MG63 (cell line): Measurements from ENCODE around the gene RPL22. TPM values are rescaled to one million over a fixed set of nuclear protein-coding genes. Genes with fewer than 3 reads are reported as not detected.

ENCODE experiments used
- DNase-seq: peaks from one replicate; pipeline ENCODE4 v3.0.0-alpha.2; 2020
- H3K27me3 ChIP-seq: fragments of 250-450 bp; sonication (Bioruptor Pico); 2 replicates; pipeline ENCODE4 v1.5.1; 2020; ENCODE audit warnings: mild to moderate bottlenecking, moderate library complexity
- H3K36me3 ChIP-seq: fragments of 250-450 bp; sonication (Bioruptor Pico); 2 replicates; pipeline ENCODE4 v1.5.1; 2020; ENCODE audit warnings: mild to moderate bottlenecking, moderate library complexity
- H3K4me3 ChIP-seq: fragments of 250-450 bp; sonication (Bioruptor Pico); 2 replicates; pipeline ENCODE4 v1.5.1; 2020; ENCODE audit warnings: mild to moderate bottlenecking, moderate library complexity
- H3K9me3 ChIP-seq: fragments of 250-450 bp; sonication (Bioruptor Pico); 2 replicates; pipeline ENCODE4 v1.5.1; 2020; ENCODE audit warnings: mild to moderate bottlenecking, moderate library complexity
- total RNA-seq: library from RNA; depleted of rRNA; stranded (reverse); fragments of >200 nt; shearing (Covaris generic); gene quantifications from 2 replicates; pipeline ENCODE4 v1.2.3, GENCODE V29; 2014; ENCODE audit warnings: low replicate concordance

Gene RPL22
- total RNA-seq, 1 experiment from 2014 or later = 264 TPM

DNA sequence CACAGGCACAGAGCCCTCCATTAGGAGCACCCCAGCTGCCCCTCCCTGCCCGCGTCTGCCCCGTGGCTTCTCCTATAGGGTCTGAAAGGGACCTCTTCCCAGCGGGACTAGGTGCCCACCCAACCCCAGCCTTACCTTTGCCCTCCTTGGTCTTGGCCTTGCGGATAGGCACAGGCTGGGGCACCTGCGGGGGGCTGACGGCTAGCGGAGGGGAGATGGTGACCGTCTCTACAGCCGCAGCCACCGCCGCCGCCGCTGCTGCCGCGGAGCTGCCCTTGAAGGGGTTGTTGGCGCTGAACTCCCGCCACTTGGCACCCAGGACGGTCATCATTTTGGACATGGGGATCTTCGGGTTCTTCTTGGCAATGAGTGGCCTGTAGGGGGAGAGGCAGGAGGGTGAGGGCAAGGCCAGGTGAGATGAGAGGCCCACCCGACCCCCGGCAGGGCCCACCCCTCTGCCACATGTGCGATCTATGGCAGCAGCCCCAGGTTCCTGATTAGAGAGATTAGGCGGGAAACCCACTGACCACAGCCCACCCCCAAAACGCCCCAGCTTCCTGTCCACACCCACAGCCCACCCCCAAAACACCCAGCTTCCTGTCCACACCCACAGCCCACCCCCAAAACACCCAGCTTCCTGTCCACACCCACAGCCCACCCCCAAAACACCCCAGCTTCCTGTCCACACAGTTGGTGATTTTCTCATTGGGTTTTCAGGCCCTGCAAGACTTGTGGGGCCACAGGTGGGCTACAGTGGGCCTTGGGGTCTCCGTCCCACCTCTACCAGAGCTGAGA lies 44.7 kb downstream of the RPL22 start:
- H3K27me3 ChIP-seq = no peaks in the 10 kb centered on the region
- no peaks in the 10 kb centered on the region for H3K9me3 ChIP-seq
- H3K36me3 ChIP-seq = no peaks in the 10 kb centered on the region
- DNase-seq = no peak
- H3K4me3 ChIP-seq = no peak overlapping the region

DNA sequence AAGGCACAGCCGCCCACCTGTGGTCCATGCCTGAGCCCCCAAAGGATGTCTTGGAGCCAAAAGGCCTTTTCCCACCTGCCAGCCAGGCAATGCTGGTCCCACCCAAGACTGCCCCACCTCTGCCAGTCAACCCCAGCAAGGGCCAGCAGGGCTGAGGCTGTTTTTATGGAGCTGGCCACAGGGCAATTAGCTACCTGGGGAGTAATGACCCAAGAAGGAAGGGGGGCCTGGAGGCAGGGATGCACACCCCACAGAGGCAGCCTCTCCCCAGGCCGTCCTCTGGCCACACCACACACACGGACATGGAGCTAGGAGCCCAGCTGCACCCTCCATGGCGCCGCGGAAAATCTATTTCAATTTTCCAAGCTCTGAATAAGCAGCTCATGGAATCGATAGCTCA lies 46.5 kb downstream of the RPL22 start:
- Histone ChIP-seq H3K27me3 (no peaks in the 10 kb centered on the region), H3K36me3 (no peaks in the 10 kb centered on the region), H3K9me3 (no peaks in the 10 kb centered on the region), H3K4me3 (no peak overlapping the region)
- no peak for DNase-seq

DNA sequence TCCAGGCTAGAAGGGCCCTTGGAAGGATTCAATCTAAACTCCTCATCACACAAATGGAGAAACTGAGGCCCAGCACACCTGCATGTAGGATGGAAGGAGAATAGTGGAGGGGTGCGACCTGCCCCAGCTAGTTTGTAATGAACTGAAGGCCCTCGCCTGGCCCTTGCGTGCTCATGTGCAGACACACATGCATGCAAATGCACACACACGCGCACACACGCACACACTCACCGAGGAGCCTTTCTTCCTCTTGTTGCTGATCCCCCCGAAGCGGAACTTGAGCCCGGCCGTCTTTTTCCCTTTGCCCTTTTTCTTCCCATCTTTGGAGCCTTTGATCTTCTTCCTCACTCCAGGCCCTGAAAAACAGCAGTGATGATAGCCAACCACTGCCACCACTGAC lies 47.2 kb downstream of the RPL22 start:
- no peak for DNase-seq
- Histone ChIP-seq H3K36me3 (no peaks in the 10 kb centered on the region), H3K27me3 (no peaks in the 10 kb centered on the region), H3K4me3 (no peak overlapping the region), H3K9me3 (no peaks in the 10 kb centered on the region)

DNA sequence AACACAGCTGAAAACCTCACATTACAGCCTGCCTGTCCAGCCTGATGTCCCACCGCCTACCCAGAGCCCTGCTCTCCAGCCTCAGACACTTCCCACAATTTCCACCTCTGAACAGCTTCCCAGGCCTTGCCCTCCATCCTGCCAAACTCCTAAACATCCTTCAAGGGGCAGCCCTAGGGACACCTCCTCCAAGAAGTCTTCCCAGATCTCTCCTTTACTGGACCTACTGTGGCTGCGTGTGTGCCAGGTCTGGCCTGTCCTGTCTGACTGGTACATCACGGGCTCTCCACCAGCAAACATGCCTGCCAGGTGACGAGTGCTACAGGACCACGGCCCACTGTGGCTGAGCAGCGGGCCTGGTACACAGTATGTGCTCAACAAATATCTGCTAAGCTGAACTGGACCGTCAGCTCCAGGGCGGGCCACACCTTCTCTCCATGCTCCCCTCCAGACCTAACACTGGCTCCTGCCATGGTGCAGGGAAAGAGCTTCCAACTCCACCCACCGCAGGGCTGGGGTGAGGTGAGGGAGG lies 48.0 kb downstream of the RPL22 start:
- no peak for DNase-seq
- no peaks in the 10 kb centered on the region for H3K27me3 ChIP-seq
- H3K9me3 ChIP-seq = no peaks in the 10 kb centered on the region

DNA sequence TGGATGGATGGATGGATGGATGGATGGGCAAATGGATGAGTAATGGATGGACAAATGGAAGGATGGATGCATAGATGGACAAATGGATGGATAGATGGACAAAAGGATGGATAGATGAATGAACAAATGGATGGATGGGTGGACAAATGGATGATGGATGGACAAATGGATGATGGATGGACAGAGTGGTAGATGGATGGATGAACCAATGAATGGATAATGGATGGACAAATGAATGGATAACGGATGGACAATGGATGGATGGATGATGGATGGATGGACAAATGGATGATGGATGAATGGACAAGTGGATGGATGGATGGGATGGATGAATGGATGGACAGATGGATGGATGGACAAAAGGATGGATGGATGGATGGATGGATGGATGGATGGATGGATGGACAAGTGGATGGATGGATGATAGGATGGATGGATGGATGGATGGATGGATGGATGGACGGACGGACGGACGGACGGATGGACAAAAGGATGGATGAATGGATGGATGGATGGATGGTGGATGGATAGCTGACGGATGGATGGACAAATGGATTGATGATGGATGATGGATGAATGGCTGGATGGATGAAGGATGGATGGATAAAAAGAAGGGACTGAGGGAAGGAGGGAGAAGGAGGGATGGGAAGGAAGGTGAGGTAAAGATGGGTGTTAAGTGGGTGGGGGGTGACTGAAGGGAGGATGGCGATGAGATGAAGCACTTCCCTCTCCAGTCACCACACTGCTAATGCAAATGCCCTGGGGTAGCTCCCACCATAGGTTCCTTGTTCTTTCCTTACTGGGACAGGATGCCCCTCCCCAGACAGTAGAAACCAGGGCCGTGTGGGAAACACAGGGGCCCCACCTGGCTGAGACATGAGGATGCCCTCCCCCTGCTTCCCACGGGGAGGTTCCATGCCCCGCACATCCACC lies 49.1 kb downstream of the RPL22 start:
- no peaks in the 10 kb centered on the region for H3K9me3 ChIP-seq

More for the DNA sequence above, 48.0 kb downstream of the RPL22 start:
- no peak overlapping the region for H3K4me3 ChIP-seq
- H3K36me3 ChIP-seq = no peaks in the 10 kb centered on the region

DNA sequence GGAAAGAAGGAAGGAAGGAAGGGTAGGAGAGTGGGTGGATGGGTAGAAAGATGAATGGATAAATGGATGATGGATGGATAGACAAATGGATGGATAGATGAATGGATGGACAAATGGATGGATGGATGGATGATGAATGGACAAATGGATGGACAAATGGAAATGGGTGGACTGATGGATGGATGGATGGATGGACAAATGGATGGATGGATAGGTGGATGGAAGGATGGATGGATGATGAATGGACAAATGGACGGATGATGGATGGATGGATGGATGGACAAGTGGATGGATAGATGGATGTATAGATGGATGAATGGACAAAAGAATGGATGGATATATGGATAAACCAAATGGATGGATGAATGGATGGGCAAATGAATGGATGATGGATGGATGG lies 49.8 kb downstream of the RPL22 start:
- no peak overlapping the region for H3K4me3 ChIP-seq
- no peaks in the 10 kb centered on the region for H3K27me3 ChIP-seq
- no peaks in the 10 kb centered on the region for H3K36me3 ChIP-seq
- no peaks in the 10 kb centered on the region for H3K9me3 ChIP-seq
- no peak for DNase-seq

More for the DNA sequence above, 49.1 kb downstream of the RPL22 start:
- Histone ChIP-seq H3K36me3 (no peaks in the 10 kb centered on the region), H3K4me3 (no peak overlapping the region), H3K27me3 (no peaks in the 10 kb centered on the region)
- DNase-seq = no peak

DNA sequence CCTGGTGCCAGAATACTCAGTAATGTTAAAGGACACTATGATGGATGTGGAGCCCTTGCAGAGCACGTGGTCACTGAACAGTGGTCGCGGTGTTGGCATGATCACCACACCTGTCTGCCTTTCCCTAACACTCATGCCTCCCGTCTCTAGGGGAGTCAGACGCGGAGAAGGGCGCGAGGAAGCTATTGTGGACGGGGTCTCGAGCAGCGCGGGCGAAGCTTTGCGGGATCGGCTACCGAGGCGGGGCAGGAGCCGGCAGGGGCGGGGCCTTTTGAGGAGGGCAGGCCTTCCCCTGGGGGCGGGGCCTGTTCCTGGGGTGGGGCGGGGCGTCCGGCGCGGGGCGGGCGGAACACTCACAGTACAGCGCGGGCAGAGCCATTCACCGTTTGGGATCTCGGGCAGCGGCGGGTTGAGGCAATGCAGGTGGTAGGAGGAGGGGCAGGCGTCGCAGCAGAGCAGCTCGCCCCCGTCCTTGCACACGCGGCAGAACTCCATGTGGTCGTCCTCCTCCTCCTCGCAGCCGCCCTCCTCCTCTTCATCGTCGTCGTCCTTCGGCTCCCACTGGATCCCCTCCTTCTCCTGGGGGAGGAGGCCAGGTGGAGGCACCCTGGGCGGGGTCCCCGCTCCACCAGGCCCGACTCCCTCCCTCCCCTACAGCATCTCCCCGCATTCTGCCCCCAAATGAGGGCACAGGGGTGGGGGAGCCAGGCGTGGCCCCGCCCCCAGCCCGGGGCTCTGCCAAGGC lies 50.7 kb downstream of the RPL22 start:
- Histone ChIP-seq H3K9me3 (no peaks in the 10 kb centered on the region), H3K36me3 (no peaks in the 10 kb centered on the region), H3K4me3 (no peak overlapping the region), H3K27me3 (no peaks in the 10 kb centered on the region)
- DNase-seq = no peak

DNA sequence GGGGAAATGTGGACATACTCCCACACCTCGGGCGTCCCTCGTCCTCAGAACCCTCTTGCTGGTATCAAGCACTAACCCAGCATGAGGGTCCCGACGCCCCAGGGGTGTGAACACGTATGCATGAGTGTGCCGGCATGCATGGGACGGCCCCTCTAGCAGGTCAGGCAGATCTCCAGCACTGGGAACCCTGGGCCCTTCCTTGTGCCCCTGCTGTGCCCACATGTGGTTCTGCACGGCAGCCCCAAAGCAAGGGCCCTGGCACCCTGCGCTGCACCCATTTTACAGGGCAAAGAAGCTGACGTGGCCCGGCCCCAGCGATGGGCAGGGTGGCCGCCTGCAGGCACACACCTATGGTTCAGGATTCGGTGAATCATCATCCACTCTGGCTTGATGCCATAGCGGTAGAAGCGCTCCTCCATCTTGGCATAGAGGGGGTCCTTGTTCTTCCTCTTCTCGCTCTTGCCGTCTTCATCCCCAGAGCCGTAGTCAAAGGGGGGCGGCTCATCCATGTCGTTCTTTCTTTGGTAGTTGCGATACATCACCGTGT lies 53.5 kb downstream of the RPL22 start:
- DNase-seq = no peak
- H3K36me3 ChIP-seq = no peaks in the 10 kb centered on the region
- H3K9me3 ChIP-seq = no peaks in the 10 kb centered on the region
- H3K4me3 ChIP-seq = no peak overlapping the region
- no peaks in the 10 kb centered on the region for H3K27me3 ChIP-seq

DNA sequence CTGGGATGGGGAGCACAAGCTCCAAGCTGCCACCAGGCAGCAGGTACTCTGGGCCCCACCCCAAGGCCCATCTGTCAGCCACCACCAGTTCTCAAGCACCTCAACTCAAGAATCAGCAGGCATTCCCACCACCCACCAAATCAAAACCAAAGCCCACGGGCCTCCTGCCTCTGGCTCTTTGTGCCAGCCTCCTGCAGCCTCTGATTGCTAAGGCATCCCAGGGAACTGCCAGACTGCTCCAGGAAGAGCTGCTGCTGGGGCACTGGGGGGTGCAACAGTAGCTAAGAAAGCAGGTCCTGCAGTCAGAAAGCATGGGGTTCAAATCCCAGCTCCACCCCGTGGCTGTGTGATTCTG lies 54.0 kb downstream of the RPL22 start:
- no peaks in the 10 kb centered on the region for H3K9me3 ChIP-seq
- H3K4me3 ChIP-seq = no peak overlapping the region
- no peak for DNase-seq
- no peaks in the 10 kb centered on the region for H3K27me3 ChIP-seq
- H3K36me3 ChIP-seq = no peaks in the 10 kb centered on the region

DNA sequence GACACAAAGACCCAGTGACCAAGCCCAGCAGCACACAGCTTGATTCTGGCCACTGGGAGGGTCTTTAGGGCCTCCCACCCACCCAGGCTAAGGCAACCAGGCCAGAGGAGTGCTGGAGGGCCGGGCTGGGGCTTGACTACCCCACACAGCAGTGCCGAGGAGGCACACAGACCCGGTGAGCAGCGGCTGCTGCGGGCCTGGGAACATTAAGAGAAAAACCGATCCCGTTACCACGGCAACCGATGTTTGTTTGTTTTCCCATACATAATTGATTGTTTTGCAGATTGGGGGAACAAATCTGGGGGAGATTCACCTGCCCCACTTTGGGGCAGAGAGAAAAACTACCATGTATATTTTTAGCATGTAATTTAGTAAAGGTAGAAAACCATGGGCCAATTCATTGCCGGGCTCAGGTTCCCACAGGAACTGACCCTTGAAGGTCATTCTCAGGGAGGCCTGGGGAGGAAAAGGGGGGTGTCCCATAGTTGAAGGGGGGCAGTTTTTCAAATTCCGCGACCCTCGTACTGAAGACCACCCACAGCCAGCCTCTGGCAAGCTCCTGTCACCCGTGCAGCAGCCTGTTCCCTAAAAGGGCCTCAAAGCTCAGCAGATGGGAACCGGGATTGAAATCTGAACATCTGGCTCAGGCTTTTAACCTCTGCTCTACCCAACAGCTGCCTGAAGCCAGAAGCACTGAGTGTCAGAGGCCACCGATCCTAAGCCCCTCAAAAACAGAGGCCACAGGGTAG lies 54.6 kb downstream of the RPL22 start:
- H3K9me3 ChIP-seq = no peaks in the 10 kb centered on the region
- DNase-seq = no peak
- H3K4me3 ChIP-seq = no peak overlapping the region
- H3K27me3 ChIP-seq = no peaks in the 10 kb centered on the region
- no peaks in the 10 kb centered on the region for H3K36me3 ChIP-seq

DNA sequence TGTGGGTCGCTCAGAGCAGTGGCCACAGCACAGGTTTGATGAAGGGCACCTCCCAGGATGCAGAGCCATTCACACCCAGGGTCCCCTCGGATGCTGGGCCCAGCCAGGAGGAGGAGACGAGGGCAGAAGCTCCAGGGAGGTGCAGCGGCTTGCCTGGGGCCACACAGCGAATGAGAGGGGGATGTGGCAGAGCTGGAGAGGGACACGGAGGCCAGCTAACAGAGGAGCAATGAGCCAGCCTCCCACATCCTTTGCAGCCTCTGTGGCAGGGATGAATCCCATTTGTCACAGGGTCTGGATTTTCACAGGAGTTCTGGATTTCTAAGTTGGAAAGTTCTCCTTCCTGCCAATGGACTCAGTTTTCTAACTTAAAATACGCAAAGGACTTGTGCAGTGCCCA lies 55.2 kb downstream of the RPL22 start:
- Histone ChIP-seq H3K27me3 (no peaks in the 10 kb centered on the region), H3K4me3 (no peak overlapping the region), H3K36me3 (no peaks in the 10 kb centered on the region), H3K9me3 (no peaks in the 10 kb centered on the region)
- no peak for DNase-seq

DNA sequence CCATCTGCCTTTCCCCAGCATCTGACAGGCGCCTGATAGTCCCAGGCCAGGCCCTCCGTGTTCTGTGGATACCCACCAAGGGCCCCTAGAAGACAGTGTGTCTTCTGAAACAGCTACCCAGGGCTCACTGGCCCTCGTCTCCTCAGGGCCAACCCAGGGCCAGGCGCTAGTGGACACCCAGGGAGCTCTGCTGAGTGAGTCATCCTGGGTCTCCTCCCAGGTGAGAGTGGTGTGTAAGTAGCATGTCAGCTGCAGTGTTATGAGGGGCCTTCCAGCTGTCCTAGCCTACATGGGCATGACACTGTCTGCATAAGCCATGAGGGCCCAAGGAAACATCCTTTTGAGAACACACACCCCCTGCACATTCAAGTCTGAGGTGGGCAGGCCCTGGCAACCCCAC lies 56.0 kb downstream of the RPL22 start:
- Histone ChIP-seq H3K9me3 (no peaks in the 10 kb centered on the region), H3K36me3 (no peaks in the 10 kb centered on the region), H3K4me3 (no peak overlapping the region), H3K27me3 (no peaks in the 10 kb centered on the region)
- no peak for DNase-seq

DNA sequence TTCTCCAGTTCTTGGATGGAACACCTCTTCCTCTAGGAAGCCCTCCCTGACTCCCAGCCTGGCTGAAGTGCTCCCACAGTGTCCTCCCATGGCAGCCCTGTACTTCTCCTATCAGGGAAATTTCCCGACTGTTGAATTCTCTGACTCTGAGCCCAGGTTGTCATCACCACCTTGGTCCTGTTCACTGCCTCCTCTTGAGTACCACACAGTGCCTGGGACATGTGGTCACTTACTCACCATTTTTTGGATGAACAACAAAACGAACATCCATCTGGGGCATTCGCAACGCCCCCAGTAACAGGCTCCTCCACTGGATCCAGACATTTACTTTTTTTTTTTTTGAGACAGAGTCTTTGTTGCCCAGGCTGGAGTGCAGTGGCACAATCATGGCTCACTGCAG lies 56.7 kb downstream of the RPL22 start:
- no peaks in the 10 kb centered on the region for H3K9me3 ChIP-seq
- H3K4me3 ChIP-seq = no peak overlapping the region
- H3K36me3 ChIP-seq = no peaks in the 10 kb centered on the region
- no peaks in the 10 kb centered on the region for H3K27me3 ChIP-seq
- no peak for DNase-seq

DNA sequence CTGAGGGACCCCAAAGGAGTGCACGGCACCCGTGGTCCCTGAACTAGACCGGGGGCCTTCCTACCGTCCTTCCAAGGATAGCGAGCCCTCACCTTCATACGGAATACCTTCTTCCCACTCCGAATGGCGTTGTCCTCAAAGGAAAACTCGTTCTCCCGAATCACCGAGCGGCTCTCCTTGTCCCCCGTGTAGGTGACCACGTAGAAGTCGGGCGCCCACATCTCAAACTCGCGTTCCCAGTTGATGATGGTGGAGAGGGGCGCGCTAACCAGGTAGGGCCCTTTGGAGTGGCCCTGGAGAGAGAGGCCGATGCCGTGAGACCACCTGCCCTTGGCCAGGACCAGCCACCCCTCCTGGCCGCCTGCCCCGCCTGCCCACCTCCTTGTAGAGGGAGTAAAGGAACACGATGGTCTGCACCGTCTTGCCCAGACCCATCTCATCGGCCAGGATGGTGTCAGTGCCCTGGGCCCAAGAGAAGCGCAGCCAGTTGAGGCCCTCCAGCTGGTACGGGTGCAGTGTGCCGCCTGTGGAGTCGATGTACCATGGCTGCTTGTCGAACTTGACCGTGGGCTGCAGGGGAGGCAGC lies 57.3 kb downstream of the RPL22 start:
- no peaks in the 10 kb centered on the region for H3K27me3 ChIP-seq
- H3K4me3 ChIP-seq = no peak overlapping the region
- no peaks in the 10 kb centered on the region for H3K36me3 ChIP-seq
- DNase-seq = no peak
- no peaks in the 10 kb centered on the region for H3K9me3 ChIP-seq

DNA sequence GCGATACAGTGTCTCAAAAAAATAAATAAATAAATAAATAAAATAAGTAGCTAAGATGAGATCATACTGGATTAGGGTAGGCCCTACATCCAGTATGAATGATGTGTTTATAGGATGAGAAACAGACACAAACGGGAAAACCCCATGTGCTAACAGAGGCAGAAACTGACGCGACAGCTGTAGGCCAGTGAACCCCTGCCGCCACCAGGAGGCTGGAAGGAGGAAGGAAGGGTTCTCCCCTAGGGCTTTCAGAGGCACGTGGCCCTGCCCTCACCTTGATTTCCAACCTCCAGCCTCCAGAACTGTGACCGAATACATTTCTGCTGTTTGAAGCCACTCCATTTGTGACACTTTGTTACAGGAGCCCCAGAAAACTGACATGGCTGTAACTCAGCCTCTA lies 57.8 kb downstream of the RPL22 start:
- no peaks in the 10 kb centered on the region for H3K9me3 ChIP-seq
- no peak for DNase-seq
- no peak overlapping the region for H3K4me3 ChIP-seq
- no peaks in the 10 kb centered on the region for H3K36me3 ChIP-seq
- no peaks in the 10 kb centered on the region for H3K27me3 ChIP-seq

DNA sequence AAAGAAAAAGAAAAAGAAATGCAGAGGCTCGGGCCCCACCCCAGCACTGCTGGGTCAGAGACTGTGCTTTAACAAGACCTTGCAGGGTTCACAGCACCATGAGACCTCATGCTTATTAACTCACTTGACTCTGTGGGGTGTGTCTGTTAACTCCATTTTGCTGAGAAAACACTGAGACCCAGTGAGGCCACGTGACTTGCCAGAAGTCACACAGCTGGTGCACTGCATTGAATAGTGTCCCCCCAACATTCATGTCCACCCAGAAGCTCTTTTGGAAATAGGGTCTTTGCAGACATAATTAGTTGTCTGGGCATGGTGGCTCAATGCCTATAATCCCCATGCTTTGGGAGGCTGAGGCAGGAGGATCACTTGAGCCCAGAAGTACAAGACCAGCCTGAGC lies 59.0 kb downstream of the RPL22 start:
- Histone ChIP-seq H3K27me3 (no peaks in the 10 kb centered on the region), H3K36me3 (no peaks in the 10 kb centered on the region), H3K4me3 (no peak overlapping the region), H3K9me3 (no peaks in the 10 kb centered on the region)
- no peak for DNase-seq
